ENCODE measurements around the gene SLC30A7.
"Not testable (repeated sequence)": the region's sequence is repeated elsewhere in the genome, so short reads cannot be mapped to it uniquely, and the experiment has no call there.

SLC30A7 gene, protein sequence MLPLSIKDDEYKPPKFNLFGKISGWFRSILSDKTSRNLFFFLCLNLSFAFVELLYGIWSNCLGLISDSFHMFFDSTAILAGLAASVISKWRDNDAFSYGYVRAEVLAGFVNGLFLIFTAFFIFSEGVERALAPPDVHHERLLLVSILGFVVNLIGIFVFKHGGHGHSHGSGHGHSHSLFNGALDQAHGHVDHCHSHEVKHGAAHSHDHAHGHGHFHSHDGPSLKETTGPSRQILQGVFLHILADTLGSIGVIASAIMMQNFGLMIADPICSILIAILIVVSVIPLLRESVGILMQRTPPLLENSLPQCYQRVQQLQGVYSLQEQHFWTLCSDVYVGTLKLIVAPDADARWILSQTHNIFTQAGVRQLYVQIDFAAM

GRCh38 chr1:100895540-100896480 lies at the start of gene SLC30A7:
Gene SLC30A7 (plus strand): TSS chr1:100896090. CDS start chr1:100896263, 173 bp downstream.
- DNase-seq = peak; percentile 93

DNA sequence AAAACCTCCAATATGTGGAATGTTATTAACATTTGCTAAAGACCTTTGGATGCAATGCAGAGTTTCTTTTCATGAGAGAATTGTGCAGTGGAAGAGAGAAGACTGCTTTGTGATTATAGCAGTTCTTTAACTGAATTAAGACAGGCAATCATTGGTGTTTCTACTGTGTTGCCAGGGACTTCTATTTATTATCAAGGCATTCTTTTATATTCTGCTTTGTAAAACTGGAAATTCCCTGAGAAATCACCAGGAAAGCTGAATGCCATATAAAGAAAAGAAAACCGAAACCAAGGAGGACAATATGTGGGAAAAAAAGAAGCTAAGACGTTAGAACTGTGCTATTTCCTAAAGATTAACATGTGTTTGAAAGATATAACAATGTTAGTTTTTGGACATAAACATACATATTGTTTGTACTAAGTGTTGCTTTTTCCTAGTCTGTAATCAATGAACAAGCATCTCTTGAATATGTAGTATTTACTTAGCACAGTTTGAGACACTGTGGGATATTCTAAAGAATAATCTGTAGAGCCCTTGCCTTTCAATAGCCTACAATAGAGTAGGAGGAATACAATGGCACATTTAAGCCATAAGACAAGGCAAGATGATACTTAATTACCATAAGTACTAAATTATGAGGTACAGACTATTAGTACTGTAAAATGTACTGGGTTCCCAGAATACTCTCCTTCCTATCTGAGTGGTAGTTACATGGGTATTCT lies 48.4 kb upstream of the SLC30A7 start:
- no peak for DNase-seq

DNA sequence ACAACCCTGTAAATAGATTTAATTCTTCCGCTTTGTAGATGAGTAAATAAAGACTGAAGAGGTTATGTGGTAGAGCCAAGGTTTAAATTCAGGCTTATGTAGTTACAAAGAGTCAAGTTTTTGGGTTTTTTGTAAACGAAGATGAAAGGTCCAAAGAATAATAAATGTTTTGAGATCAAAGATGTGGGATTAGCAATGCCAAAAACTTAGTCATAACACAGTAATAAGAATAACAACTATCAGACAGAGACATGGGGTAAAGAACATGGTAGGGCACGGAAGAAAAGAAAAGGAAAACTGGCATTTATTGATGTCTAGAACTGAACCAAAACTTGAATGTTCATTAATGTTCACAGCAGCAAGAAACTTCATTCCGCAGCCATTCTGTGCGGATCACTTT lies 44.2 kb upstream of the SLC30A7 start:
- DNase-seq = no peak

DNA sequence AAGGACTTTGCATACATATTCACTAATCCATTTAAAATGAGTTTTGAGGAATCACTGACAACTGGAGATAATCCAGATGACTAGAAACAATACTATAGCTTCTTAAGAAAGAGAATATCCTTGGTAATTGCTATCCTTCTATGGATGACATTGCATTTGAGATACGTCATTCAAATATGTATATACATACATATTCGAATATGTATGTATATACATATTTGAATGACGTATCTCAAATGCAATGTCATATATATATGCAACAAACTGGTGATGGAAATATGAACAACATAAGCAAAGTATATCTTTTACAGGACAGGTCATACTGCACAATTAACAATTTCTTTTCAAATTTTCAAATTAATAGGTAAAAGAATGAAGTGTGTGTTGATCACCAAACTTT lies 42.9 kb upstream of the SLC30A7 start:
- DNase-seq = no peak

DNA sequence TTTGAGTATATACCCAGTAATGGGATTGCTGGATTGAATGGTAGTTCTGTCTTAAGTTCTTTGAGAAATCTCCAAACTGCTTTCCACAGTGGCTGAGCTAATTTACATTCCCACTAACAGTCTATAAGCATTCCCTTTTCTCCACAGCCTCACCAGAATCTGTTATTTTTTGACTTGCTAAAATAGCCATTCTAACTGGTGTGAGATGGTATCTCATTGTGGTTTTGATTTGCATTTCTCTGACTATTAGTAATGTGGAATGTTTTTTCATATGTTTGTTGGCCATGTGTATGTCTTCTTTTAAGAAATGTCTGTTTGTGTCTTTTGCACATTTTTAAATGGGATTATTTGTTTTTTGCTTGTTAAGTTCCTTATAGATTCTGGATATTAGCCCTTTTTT lies 40.8 kb upstream of the SLC30A7 start:
- not testable (repeated sequence) for DNase-seq

DNA sequence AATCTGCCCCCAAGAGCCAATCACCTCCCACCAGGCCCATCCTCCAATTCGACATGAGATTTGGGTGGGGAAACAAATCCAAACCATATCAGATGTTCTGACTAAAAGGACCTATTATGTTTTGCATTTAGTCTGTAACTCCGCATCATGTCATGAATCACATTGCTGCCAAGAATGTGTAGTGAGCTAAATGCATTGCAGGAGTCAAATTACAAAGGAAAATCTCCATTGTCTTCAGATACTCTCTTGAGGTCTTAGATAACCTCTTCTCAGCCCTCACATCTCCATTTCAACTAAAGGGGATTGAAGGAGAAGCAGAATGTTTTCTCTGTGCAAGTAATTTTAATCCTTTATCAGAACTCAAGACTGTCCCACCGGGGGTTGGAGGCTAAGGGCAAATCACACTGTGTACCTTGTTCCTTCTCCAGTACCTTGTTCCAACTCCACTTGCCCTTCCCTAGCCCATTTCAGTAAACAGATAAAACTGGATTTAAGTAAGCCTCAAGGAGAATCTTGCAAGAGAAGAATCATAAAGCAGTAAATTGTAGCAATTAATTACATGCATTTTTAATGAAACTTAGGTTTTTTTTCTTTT lies 35.4 kb upstream of the SLC30A7 start:
- no peak for DNase-seq

GRCh38 chr1:100861379-100861778 lies 34.5 kb upstream of the SLC30A7 start:
- no peak for DNase-seq

DNA sequence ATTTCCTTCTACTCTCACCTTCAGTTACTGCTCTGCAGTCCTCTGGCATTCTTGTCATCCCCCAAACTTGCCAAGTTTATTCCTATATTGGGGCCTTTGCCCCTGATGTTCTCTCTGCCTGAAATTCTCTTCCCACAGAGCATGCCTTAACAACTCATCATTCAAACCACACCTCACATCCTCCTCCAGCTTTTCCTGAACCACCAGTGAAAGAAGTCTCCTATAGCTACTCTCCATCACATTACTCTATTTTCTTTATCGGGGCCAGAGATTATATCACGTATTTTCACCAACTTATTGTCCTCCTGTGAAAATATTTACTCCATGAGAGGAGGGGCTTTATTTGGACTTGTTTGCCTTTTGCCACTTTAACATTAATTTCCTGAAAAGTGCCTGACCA lies 33.3 kb upstream of the SLC30A7 start:
- DNase-seq = no peak

DNA sequence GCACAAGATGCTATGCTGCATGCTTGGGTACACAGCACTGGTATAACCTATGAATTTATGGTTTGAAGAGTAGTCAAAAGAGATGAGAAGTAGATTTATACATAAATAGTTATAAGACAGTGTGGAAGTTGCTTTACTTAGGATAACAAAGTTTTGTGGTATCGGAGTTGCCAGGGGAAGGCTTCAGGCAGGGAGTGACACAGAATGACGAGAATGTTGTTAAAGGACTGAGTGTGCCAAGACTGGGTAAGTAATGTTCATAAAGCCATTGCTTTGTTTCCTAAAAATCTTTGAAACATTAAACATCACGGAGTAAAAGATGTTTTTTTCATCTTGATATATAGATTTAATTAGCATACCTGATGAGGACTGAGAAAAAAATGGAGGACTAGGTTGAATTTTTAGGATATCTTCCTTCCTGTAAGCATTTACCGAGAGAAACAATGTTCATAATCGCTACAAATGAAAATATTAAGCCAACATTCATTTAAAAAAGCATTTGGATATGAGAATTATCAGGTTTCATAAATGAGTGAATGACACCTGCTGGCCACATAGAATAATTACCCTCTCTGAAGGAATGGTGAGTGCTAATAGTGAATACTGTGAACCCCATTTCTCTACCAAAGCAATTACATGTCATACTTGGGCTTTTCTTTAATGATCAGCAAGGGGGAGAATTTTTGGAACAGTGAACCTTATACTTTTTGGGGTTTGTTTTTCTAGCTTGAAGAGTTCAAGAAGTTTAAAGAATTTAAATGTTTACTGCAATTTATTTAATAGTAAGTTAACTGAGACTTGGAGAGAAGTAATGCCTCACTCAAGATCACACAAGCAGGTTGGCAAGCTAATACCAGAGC lies 29.6 kb upstream of the SLC30A7 start:
- DNase-seq = no peak

GRCh38 chr1:100866901-100867206 lies 29.0 kb upstream of the SLC30A7 start:
- DNase-seq = no peak

GRCh38 chr1:100868364-100868995 lies 27.4 kb upstream of the SLC30A7 start:
- DNase-seq = no peak

GRCh38 chr1:100869996-100870395 lies 25.9 kb upstream of the SLC30A7 start:
- DNase-seq = no peak

- DNase-seq = no peak
These were observed 21.5 kb upstream of the SLC30A7 start for GRCh38 chr1:100874433-100874832.

DNA sequence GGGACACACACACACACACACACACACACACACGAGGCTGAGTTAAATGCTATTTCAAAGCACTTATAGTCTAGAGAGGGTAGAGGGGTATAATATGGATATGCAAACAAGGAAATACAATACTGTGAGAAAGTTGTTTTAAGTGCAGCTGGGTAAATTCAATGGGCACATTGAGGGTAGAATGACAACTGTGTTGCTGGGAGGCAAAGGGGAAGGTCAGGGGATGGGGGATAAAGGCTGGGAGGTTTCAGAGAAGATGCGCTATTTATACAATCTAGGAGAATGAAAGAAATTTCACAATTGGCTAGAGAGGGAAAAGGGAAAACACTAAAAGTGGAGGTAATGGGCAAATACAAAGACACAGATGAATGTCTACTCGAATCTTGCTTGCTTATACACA lies 20.7 kb upstream of the SLC30A7 start:
- DNase-seq = no peak

DNA sequence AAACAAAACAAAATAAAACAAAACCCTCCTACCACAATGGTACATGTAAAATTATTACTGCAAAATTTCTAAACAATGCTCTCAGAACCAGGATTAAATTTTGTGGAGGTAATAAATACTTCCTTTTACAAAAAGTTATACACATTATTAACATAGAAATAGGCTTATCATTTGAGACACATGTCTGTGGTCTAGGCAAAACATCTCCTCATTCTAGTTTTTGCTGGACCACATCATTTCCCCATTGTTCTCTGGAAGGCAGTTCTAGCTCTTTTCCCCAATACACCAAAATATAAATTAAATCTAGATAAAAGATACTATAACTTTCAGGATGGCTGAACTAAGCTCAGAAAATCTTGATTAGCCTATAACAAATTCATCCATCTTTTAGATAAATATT lies 19.6 kb upstream of the SLC30A7 start:
- no peak for DNase-seq

- no peak for DNase-seq
These were observed 16.5 kb upstream of the SLC30A7 start for GRCh38 chr1:100879422-100879821.

- no peak for DNase-seq
These were observed 14.2 kb upstream of the SLC30A7 start for GRCh38 chr1:100881687-100882086.

- no peak for DNase-seq
These were observed 13.2 kb upstream of the SLC30A7 start for GRCh38 chr1:100882698-100883097.

GRCh38 chr1:100883963-100884362 lies 11.9 kb upstream of the SLC30A7 start:
- no peak for DNase-seq

GRCh38 chr1:100889007-100889406 lies 6.9 kb upstream of the SLC30A7 start:
- DNase-seq = not testable (repeated sequence)

GRCh38 chr1:100889869-100890482 lies 5.9 kb upstream of the SLC30A7 start:
- not testable (repeated sequence) for DNase-seq

All from activated gamma-delta T cell treated with Interleukin-2 at 50 U/mL for 16 hours (primary cell).